GM12874 (cell line): ENCODE measurements around the gene RECQL5.

Source experiments
- TF ChIP-seq, protein P1 (sequence below): IDR thresholded peaks from 2 replicates; pipeline ENCODE4 v1.5.1; 2011; ENCODE audit warnings: low read depth, mild to moderate bottlenecking, control low read depth, low read length, moderate library complexity; ENCODE audit not compliant: insufficient read depth

RECQL5 gene

DNA sequence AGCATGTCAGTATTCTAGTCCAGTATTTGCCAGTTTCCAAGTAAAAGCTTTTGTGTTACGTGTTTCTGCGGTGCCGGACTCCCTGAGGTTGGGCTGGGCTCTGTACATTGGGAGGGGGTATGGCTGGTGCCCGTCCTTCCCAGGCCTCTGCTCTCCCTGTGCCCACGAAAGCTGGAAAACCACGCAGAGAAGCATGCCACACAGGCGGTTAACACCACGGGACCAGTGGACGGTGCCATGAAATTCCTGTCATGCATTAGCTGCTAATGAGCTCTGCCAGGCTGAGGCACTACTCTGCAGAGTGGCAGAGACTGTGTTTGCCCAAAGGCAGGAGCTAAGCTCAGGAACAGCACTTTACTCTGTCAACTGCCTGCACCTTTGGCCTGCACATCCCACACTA lies 25.6 kb downstream of the RECQL5 start:
- TF ChIP-seq, protein P1, sequence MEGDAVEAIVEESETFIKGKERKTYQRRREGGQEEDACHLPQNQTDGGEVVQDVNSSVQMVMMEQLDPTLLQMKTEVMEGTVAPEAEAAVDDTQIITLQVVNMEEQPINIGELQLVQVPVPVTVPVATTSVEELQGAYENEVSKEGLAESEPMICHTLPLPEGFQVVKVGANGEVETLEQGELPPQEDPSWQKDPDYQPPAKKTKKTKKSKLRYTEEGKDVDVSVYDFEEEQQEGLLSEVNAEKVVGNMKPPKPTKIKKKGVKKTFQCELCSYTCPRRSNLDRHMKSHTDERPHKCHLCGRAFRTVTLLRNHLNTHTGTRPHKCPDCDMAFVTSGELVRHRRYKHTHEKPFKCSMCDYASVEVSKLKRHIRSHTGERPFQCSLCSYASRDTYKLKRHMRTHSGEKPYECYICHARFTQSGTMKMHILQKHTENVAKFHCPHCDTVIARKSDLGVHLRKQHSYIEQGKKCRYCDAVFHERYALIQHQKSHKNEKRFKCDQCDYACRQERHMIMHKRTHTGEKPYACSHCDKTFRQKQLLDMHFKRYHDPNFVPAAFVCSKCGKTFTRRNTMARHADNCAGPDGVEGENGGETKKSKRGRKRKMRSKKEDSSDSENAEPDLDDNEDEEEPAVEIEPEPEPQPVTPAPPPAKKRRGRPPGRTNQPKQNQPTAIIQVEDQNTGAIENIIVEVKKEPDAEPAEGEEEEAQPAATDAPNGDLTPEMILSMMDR: no peak

DNA sequence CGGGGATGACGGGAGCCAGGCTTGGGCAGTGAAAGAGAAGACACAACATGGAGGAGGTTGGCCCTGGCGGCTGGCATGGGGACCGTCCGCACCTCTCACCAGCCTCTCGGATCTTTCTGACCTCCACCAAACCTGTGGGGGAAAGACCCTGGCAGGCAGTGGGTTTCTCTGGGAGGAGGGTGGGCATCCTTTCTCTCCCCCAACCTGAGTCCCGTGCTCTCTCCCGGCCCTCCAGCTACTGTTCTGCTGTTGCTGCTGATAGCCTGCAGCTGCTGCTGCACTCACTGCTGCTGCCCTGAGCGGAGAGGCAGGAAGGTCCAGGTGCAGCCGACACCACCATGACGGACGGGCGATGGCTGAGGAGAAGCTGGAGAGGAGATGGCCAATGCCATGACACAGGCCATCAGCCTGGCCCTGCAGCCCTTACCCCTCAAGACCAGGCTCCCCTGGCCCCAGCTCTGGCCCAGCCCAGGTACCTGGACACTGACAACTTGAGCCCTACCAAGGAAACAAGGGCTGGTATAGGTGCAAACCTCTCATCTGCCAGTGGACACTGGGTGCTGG lies 26.3 kb downstream of the RECQL5 start:
- TF ChIP-seq, protein P1: no peak

DNA sequence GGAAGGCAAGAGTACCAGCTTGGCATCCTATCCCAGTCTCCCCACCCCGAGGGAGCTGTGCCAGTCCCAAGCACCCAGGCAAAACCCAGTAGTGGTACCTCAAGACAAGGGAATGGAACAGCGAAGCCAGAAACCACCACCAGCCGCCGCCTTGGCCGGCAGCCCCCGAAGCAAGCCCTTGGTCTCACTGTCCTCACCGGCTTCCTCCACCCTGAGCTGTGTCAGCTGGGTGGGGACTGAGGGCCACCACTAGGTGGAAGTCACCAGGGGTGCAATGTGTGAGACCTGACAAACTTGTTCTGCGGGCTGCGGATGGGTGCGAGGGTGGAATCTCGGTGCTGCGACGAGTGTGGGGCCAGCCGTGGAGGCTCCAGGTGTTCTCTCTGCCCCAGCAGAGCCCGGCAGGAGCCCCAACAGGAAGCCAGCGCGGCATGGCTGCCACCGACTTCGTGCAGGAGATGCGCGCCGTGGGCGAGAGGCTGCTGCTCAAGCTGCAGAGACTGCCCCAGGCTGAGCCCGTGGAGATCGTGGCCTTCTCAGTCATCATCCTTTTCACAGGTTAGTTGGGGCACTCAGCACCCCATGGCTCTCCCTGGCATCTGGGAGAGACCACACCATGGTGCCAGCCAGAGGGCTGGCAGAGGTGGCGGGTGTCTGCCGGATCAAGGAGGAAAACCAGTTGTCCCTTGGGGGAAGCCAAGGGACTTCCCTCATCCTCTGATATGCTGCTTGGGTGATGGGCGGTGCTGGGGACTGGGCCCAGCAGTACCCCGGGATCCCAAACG lies 27.0 kb downstream of the RECQL5 start:
- TF ChIP-seq, protein P1: no peak

DNA sequence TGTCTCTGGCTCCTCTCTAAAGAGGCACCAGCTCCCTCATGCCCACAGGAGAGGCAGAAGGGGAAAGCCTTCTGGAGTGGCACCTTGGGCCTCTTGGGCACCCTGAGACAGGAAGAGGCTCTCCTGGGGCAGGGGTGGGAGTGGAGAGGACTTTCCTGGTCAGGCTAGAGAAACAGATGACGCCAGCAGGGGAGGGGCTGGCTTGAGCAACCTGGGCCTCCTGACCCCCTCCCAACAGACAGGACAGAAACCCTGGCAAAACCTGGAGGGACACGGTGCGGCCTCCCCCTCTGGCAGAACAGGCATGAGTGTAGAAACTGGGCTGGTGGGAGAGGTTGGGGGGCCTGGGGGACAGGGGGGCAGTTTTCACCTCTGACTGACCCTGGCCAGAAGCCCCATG lies 27.6 kb downstream of the RECQL5 start:
- TF ChIP-seq, protein P1: no peak

DNA sequence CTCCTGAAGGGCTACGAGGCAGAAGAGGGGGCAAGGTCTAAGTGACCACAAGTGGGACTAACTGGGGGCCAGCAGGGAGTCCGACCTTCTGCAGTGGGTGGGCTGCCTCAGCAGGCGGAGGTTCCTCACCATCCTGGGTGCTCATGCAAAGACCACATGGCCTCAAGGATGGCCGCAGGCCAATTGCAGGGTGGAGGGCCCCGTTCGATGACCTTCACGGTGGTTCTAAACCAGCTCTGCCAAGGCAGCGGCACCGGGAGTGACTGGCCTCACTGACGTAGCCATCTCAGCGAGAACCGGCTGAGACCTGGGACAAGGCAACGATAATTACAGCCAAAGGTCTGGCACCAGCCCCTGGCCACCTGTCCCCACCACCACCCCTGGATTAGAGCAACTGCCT lies 28.1 kb downstream of the RECQL5 start:
- TF ChIP-seq, protein P1: no peak

DNA sequence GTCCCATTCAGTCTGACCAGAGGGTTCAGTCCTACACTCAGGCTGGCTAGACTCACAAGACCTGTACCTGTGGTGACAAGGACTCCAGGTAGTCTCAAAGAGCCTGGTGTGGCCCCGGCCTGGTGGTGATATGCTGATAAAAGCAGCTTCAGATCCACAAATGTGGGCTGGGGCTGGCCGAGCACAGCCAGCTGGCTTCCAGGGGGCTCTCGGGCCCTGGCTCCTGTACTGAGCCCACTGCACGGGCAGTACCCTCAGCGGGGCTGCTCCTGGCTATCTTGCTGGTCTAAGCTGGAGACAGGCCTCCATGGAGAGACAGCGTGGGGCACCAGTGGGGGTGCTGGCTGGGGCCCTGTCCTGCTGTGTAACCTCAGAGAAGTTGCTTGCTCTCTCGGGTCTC lies 29.4 kb downstream of the RECQL5 start:
- TF ChIP-seq, protein P1: no peak

DNA sequence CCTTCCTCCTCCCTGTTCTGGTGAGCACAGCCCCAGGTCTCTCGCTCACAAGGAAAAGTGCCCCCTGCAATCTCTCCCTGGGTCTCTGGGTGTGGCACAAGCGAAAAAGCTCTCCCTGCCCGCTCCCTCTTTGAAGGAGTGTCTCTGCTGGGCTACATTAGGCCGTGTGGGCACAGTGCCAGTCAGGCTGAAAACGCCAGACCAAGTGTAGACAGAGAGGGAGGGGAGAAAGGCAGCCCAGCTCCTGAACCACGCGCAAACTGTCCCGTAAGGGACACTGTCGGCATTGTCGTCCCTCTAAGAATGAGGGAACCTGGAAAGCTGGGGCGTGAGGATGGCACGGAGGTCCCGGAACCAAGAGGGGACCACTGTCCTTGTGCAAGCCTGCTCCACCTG lies 29.8 kb downstream of the RECQL5 start:
- TF ChIP-seq, protein P1: no peak
